SK-N-DZ (cell line): ENCODE measurements around the gene PLS3. TPM values are rescaled to one million over a fixed set of nuclear protein-coding genes. Genes with fewer than 3 reads are reported as not detected.
A peak's percentile ranks its signal among the peaks of the same experiment; 100 is the strongest.
"Not testable (repeated sequence)": the region's sequence is repeated elsewhere in the genome, so short reads cannot be mapped to it uniquely, and the experiment has no call there.

Experiments used
- DNase-seq: peaks from one replicate; pipeline ENCODE4 v3.0.0-alpha.2; 2015; ENCODE audit warnings: low spot score
- polyA plus RNA-seq, 2 experiments: library from polyadenylated mRNA; depleted of rRNA; stranded (reverse); fragments of >200 nt; gene quantifications; 2 replicates each; pipeline ENCODE4 v1.2.3, GENCODE V29; 2014

Gene PLS3, protein sequence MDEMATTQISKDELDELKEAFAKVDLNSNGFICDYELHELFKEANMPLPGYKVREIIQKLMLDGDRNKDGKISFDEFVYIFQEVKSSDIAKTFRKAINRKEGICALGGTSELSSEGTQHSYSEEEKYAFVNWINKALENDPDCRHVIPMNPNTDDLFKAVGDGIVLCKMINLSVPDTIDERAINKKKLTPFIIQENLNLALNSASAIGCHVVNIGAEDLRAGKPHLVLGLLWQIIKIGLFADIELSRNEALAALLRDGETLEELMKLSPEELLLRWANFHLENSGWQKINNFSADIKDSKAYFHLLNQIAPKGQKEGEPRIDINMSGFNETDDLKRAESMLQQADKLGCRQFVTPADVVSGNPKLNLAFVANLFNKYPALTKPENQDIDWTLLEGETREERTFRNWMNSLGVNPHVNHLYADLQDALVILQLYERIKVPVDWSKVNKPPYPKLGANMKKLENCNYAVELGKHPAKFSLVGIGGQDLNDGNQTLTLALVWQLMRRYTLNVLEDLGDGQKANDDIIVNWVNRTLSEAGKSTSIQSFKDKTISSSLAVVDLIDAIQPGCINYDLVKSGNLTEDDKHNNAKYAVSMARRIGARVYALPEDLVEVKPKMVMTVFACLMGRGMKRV
- 55.2 and 60.4 TPM in 2 replicates for polyA plus RNA-seq (2014; cell fraction: cytosol; rRNA removed)
- polyA plus RNA-seq (2014; cell fraction: nucleus; rRNA removed), result 27.4 and 30.8 TPM in 2 replicates

GRCh38 chrX:115560978-115561604 lies at the start of gene PLS3:
Gene PLS3, plus strand, starts transcription at chrX:115561174. Its CDS starts 49,077 bp downstream, at chrX:115610251.
- DNase-seq, result peak; percentile 80

GRCh38 chrX:115518113-115518512 lies 42.9 kb upstream of the PLS3 start:
- DNase-seq, result no peak

- no peak for DNase-seq
These were observed 39.2 kb upstream of the PLS3 start for GRCh38 chrX:115521741-115522140.

DNA sequence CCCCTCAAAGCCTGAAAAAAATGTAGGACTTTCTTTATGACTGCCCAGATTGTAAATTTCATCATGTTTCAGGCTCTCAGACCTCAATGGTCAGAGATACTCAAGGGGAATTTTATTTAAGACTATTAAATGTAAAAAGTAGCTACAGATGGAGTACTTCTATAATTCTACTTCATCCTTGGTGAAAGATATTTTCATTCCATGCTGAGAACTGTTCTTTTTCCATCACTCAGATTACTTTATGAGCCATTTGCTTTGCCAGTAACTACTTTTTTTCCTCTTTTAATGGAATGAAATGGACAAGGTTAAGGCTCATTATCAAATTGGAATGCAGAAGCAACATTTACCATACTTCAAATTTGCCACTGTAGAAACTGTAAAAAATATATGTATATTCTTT lies 38.0 kb upstream of the PLS3 start:
- no peak for DNase-seq

DNA sequence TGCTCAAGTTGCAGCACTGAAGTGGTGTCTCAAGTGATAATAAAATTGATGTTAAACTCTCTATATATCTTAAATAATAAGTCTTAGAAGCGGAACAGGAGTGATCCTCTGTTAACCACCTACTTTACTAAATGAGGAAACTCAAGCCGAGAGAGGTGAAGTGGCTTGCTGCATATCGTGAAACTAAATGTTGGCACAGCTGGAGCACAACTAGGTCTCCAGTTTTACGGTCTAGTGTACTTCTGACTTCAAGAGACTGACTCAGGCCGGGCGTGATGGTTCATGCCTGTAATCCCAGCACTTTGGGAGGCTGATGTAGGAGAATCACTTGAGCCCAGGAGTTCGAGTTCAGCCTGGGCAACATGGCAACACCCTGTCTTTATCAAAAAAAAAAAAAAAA lies 35.5 kb upstream of the PLS3 start:
- no peak for DNase-seq

- no peak for DNase-seq
These were observed 29.1 kb upstream of the PLS3 start for GRCh38 chrX:115531818-115532403.

GRCh38 chrX:115533485-115533884 lies 27.5 kb upstream of the PLS3 start:
- DNase-seq, result no peak

DNA sequence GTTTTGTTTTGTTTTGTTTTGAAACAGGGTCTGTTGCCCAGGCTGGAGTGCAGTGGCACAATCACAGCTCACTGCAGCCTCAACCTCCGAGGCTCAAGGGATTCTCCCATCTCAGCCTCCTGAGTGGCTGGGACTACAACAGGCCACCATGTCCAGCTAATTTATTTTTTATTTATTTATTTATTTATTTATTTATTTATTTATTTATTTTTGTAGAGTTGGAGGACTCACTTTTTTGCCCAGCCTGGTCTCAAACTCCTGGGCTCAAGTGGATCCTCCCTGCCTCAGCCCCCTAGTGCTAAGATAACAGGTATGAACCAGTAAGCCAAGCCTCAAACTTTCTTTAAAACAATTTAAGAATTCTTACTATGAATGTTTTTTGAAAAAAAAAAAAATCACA lies 26.6 kb upstream of the PLS3 start:
- no peak for DNase-seq

GRCh38 chrX:115535421-115535820 lies 25.6 kb upstream of the PLS3 start:
- peak; percentile 92 for DNase-seq

GRCh38 chrX:115535844-115536243 lies 25.1 kb upstream of the PLS3 start:
- peak; percentile 46 for DNase-seq

- no peak for DNase-seq
These were observed 21.1 kb upstream of the PLS3 start for GRCh38 chrX:115539841-115540240.

- not testable (repeated sequence) for DNase-seq
These were observed 19.9 kb upstream of the PLS3 start for GRCh38 chrX:115541045-115541444.

DNA sequence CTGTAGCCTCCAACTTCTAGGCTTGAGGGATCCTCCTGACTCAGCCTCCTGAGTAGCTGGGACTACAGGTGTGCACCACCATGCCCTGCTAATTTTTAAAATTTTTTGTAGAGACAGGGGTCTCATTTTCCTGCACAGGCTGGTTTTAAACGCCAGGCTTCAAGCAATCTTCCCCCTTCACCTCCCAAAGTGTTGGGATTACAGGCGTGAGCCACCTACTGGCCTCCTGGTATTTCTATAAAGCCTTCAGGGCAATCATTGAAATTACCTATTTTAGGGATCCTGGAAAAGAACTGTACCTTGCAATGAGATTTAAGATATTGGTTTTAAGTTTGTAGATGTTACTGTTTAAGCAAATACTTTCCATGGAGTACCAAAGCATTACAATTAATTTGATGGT lies 13.5 kb upstream of the PLS3 start:
- DNase-seq, result no peak

DNA sequence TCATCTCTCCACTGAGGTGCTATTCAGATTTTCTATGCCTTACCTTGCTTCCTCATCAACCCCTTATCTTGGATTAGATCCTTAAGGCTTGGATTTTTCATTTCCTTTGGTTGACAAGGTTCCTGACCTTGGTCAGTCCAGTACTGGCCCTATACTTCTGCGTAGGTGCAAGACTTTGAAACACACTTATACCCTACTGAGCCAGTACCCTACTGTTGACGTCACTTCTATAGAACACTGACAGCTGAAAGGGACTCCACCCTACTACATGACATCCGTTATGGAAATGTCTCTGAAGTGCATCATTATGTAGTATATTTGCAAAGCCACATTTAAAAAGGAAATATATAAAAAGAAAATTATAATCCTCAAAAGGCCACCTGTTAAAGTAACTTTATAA lies 12.0 kb upstream of the PLS3 start:
- DNase-seq, result no peak

GRCh38 chrX:115553171-115553570 lies 7.8 kb upstream of the PLS3 start:
- DNase-seq, result no peak

DNA sequence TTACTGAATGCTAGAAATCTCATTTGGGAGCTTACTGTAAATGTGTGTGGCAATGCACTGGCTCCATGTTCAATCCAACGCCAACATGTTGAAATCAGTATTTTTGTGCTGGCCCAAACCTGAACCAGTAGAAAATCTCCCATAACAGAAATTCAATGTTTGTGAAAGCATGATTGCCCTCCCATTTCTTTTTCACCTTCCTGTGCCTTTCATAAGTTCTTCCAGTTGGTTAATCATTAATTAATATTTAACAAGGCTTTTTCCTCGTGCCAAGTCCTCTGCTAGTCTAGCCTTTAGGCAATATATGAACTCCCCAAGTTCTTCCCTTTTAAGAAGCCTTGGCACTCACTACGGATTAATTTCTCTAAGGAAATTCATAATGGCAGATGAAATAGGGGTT lies 1.3 kb upstream of the PLS3 start:
- no peak for DNase-seq

GRCh38 chrX:115560211-115560977 lies 580 bp upstream of the PLS3 start:
- DNase-seq, result no peak

DNA sequence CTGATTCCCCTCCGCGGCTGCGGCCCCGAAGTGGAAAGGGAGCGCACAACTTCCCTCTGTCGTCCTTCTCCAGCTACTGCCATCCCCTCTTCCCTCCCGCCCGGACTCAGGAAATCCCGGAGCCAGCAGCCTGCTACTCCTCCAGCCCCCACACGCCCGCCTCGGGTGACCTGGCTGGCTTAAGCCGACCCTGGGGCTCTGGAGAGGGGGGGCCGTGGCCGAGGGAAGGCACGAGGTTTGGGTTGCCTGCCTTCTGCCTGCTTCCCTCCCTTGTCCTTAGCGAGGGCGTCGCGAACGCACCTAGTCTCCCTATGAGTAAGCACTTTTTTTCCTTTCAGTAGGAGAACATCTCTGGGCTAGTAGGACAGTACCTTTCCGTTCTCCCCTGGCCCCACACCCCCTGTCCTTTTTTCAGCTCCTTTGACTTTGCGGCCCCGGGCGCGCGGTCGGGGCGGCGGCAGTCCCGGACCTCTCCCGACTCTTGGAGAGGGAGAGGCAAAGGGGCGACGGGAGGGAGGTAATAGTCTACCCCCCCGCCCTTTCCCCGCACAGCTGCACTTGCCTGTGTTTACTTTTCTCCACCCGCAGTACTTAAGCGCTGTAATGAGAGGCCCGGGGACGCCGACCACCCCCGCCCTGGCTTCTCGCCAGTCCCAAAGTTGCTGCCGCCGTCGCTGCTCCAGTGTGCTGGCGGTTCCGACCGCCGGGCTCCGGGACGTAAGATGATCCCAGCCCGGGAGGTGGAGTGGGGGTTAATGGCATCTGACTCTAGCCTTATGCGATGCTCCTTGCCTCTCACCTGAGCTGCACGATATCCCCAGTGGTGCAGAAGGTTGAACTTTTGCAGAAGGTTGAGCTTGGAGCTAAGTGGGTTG lies 868 bp downstream of the PLS3 start:
- peak; percentile 37 for DNase-seq

GRCh38 chrX:115562480-115562847 lies 1.5 kb downstream of the PLS3 start:
- DNase-seq, result no peak

DNA sequence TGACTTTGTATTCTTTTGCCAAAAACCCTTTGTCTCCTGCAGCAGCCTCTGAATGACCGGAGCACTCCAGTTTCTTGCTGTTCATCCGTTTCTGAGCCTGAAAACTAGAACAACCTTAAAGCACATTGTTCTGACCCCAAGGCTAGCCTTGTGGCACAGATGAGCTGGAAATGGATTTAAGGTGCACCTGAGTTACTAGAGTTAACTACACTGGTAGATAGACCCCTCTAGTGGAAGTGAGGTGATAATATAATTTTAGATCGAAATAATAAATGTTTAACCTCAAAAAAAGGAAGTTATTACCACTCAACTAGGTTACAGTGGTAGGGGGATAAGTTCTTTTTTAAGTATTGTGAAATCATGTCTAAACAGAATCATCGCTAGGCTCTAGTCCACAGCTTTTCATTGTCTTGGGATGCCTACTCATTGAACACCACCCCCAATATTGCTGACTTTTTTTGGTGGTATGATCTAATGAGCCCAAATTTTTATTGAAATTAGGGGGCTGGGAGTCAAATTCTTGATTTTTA lies 2.7 kb downstream of the PLS3 start:
- DNase-seq, result no peak
